H9 (cell line): ENCODE results near the gene SOHLH2. TPM values are rescaled to one million over a fixed set of nuclear protein-coding genes. Genes with fewer than 3 reads are reported as not detected.

Experiments used
- DNase-seq: peaks from one replicate; pipeline ENCODE4 v3.0.0-alpha.2; 2017
- H2AFZ ChIP-seq: one replicate; pipeline ENCODE4 v1.6.1; 2013; ENCODE audit warnings: mild to moderate bottlenecking, low read length, control low read depth, moderate library complexity
- H2AK5ac ChIP-seq: 2 replicates; pipeline ENCODE4 v1.6.1; 2013; ENCODE audit warnings: low read length, control low read depth, mixed read lengths; ENCODE audit not compliant: insufficient read length
- H2BK120ac ChIP-seq: one replicate; pipeline ENCODE4 v1.6.1; 2013; ENCODE audit warnings: low read depth, mild to moderate bottlenecking, low read length, control low read depth, inconsistent platforms; ENCODE audit not compliant: poor library complexity, severe bottlenecking
- H2BK12ac ChIP-seq: 2 replicates; pipeline ENCODE4 v1.6.1; 2013; ENCODE audit warnings: low read length, control low read depth, mixed read lengths, low read depth; ENCODE audit not compliant: insufficient read length
- H2BK15ac ChIP-seq: 2 replicates; pipeline ENCODE4 v1.6.1; 2013; ENCODE audit warnings: low read depth, low read length, control low read depth
- H2BK20ac ChIP-seq: one replicate; pipeline ENCODE4 v1.6.1; 2013; ENCODE audit warnings: low read depth, mild to moderate bottlenecking, low read length, control low read depth, inconsistent platforms; ENCODE audit not compliant: poor library complexity, severe bottlenecking
- H2BK5ac ChIP-seq: 2 replicates; pipeline ENCODE4 v1.6.1; 2013; ENCODE audit warnings: low read length, control low read depth, mixed read lengths; ENCODE audit not compliant: insufficient read length
- H3K14ac ChIP-seq: 2 replicates; pipeline ENCODE4 v1.6.1; 2013; ENCODE audit warnings: low read length, control low read depth; ENCODE audit not compliant: insufficient read depth
- H3K18ac ChIP-seq: 2 replicates; pipeline ENCODE4 v1.6.1; 2013; ENCODE audit warnings: low read depth, mild to moderate bottlenecking, mixed read lengths, low read length, control low read depth; ENCODE audit not compliant: insufficient read length
- H3K23ac ChIP-seq: 2 replicates; pipeline ENCODE4 v1.6.1; 2013; ENCODE audit warnings: low read length, control low read depth, mixed read lengths, low read depth; ENCODE audit not compliant: insufficient read length
- H3K23me2 ChIP-seq: 2 replicates; pipeline ENCODE4 v1.6.1; 2013; ENCODE audit warnings: low read depth, mild to moderate bottlenecking, mixed read lengths, low read length, control low read depth; ENCODE audit not compliant: insufficient read length, poor library complexity, severe bottlenecking
- H3K27ac ChIP-seq: 2 replicates; pipeline ENCODE4 v1.5.1; 2013; ENCODE audit warnings: low read length, control low read depth, mixed read lengths, low read depth; ENCODE audit not compliant: insufficient read length
- H3K27me3 ChIP-seq: 2 replicates; pipeline ENCODE4 v1.6.1; 2013; ENCODE audit warnings: low read length, control low read depth, inconsistent platforms; ENCODE audit not compliant: insufficient read depth
- H3K4ac ChIP-seq: 2 replicates; pipeline ENCODE4 v1.6.1; 2013; ENCODE audit warnings: low read depth, mild to moderate bottlenecking, control low read depth, inconsistent platforms, low read length, moderate library complexity
- H3K4me1 ChIP-seq: 2 replicates; pipeline ENCODE4 v1.6.1; 2013; ENCODE audit warnings: low read length, control low read depth, inconsistent platforms; ENCODE audit not compliant: insufficient read depth
- H3K4me2 ChIP-seq: 2 replicates; pipeline ENCODE4 v1.6.1; 2013; ENCODE audit warnings: low read length, control low read depth, mixed read lengths; ENCODE audit not compliant: insufficient read length, insufficient read depth
- H3K56ac ChIP-seq: 2 replicates; pipeline ENCODE4 v1.6.1; 2013; ENCODE audit warnings: low read depth, mild to moderate bottlenecking, mixed read lengths, low read length, control low read depth; ENCODE audit not compliant: insufficient read length
- H3K79me1 ChIP-seq: 2 replicates; pipeline ENCODE4 v1.6.1; 2013; ENCODE audit warnings: low read depth, mild to moderate bottlenecking, moderate library complexity, low read length, control low read depth, inconsistent platforms; ENCODE audit not compliant: insufficient read depth, poor library complexity, severe bottlenecking
- H3K79me2 ChIP-seq: 2 replicates; pipeline ENCODE4 v1.6.1; 2013; ENCODE audit warnings: low read length, control low read depth, inconsistent platforms; ENCODE audit not compliant: insufficient read depth
- H3K9ac ChIP-seq: 2 replicates; pipeline ENCODE4 v1.6.1; 2013; ENCODE audit warnings: low read length, control low read depth, mixed read lengths; ENCODE audit not compliant: insufficient read length; ENCODE audit errors: extremely low read depth
- H3K9me3 ChIP-seq: one replicate; pipeline ENCODE4 v1.6.1; 2013; ENCODE audit warnings: low read depth, low read length, inconsistent platforms; ENCODE audit not compliant: control insufficient read depth
- H3T11ph ChIP-seq: one replicate; pipeline ENCODE4 v1.6.1; 2013; ENCODE audit warnings: mild to moderate bottlenecking, low read length, control low read depth, inconsistent platforms
- H4K20me1 ChIP-seq: one replicate; pipeline ENCODE4 v1.6.1; 2013; ENCODE audit not compliant: control insufficient read depth, insufficient read length, insufficient read depth
- H4K5ac ChIP-seq: 2 replicates; pipeline ENCODE4 v1.6.1; 2013; ENCODE audit warnings: low read depth, mild to moderate bottlenecking, mixed read lengths, low read length, control low read depth; ENCODE audit not compliant: insufficient read length
- H4K8ac ChIP-seq: replicated peaks from 2 replicates; pipeline ENCODE4 v1.6.1; 2013; ENCODE audit warnings: low read length, control low read depth, mixed read lengths, low read depth; ENCODE audit not compliant: insufficient read length
- H4K91ac ChIP-seq: 2 replicates; pipeline ENCODE4 v1.6.1; 2013; ENCODE audit warnings: low read depth, mild to moderate bottlenecking, moderate library complexity, mixed read lengths, low read length, control low read depth; ENCODE audit not compliant: insufficient read length
- H3K27ac Mint-ChIP-seq, 3 experiments: 2 replicates in 2 of 3; 3 replicates in 1 of 3; pipeline ENCODE4 v1.8.0; 2020 to 2021; ENCODE audit warnings: mixed read lengths in 3 of 3, mild to moderate bottlenecking in 1 of 3, moderate library complexity in 1 of 3
- H3K27me3 Mint-ChIP-seq: 2 replicates; pipeline ENCODE4 v1.8.0; 2021; ENCODE audit warnings: low read depth, mild to moderate bottlenecking, moderate library complexity, mixed read lengths
- H3K36me3 Mint-ChIP-seq, 3 experiments: 2 replicates in 2 of 3; 3 replicates in 1 of 3; pipeline ENCODE4 v1.8.0; 2020 to 2021; ENCODE audit warnings: low read depth in 3 of 3, mixed read lengths in 3 of 3; ENCODE audit not compliant: insufficient read depth in 1 of 3
- H3K4me1 Mint-ChIP-seq, 2 experiments: 2 replicates each; pipeline ENCODE4 v1.8.0; 2020; ENCODE audit warnings: mixed read lengths in 2 of 2
- H3K4me3 Mint-ChIP-seq, 2 experiments: 2 replicates in 1 of 2; 3 replicates in 1 of 2; pipeline ENCODE4 v1.8.0; 2020 to 2021; ENCODE audit warnings: mild to moderate bottlenecking in 2 of 2, mixed read lengths in 2 of 2, moderate library complexity in 1 of 2
- H3K9me3 Mint-ChIP-seq, 2 experiments: 2 replicates in 1 of 2; 3 replicates in 1 of 2; pipeline ENCODE4 v1.8.0; 2020; ENCODE audit warnings: mild to moderate bottlenecking in 2 of 2, mixed read lengths in 2 of 2, moderate library complexity in 1 of 2
- CTCF ChIP-seq: fragments of 200-600 bp; sonication (generic); conservative IDR thresholded peaks from 3 replicates; pipeline ENCODE4 v1.8.0; 2021; ENCODE audit warnings: antibody characterized with exemption, mild to moderate bottlenecking
- WGBS: extraction: QIAGEN DNeasy Blood & Tissue Kit; methylation state at CpG from one replicate; pipeline ENCODE4 v1.1.7; 2013; ENCODE audit warnings: missing lambda C conversion rate, low lambda C conversion rate, mixed read lengths; ENCODE audit not compliant: insufficient read length; ENCODE audit errors: extremely low coverage; 5-methylcytosine and 5-hydroxymethylcytosine counted together
- total RNA-seq: library from RNA; stranded (reverse); gene quantifications from 2 replicates; pipeline ENCODE4 v1.2.1, GENCODE V29; 2021

SOHLH2 gene
- total RNA-seq, 1 experiment from 2014 or later: 1.3 TPM

GRCh38 chr13:36146511-36147269 is 67.7 kb downstream of the SOHLH2 start:
- H3K4ac ChIP-seq: no peak overlapping the region
- H4K8ac ChIP-seq: no peak overlapping the region
- no peak overlapping the region for H2AK5ac ChIP-seq
- H3K4me2 ChIP-seq: no peak overlapping the region
- H3K79me1 ChIP-seq: no peaks in the 10 kb centered on the region
- no peaks in the 10 kb centered on the region for H3K4me1 ChIP-seq
- H3K27me3 Mint-ChIP-seq: no peaks in the 10 kb centered on the region
- H4K20me1 ChIP-seq: no peaks in the 10 kb centered on the region
- no peak overlapping the region for H3K23ac ChIP-seq
- H3K9ac ChIP-seq: no peak overlapping the region
- no peak overlapping the region for H2BK12ac ChIP-seq
- H3T11ph ChIP-seq: no peak overlapping the region
- peaks cover 5 to 10% of the 10 kb centered on the region in 2 experiments for H3K4me1 Mint-ChIP-seq
- H3K23me2 ChIP-seq: no peaks in the 10 kb centered on the region
- no peaks in the 10 kb centered on the region for H3K79me2 ChIP-seq
- no peak overlapping the region for H3K27ac ChIP-seq
- peaks cover 3 to 13% of the 10 kb centered on the region in 2 experiments; a peak in 4 of 5 replicates for H3K9me3 Mint-ChIP-seq
- no peak for TF ChIP-seq CTCF
- no peak overlapping the region for H2BK20ac ChIP-seq
- H3K14ac ChIP-seq: no peak overlapping the region
- peaks cover 0 to 6% (median 0%) of the 10 kb centered on the region in 3 experiments; a peak in 3 of 7 replicates for H3K36me3 Mint-ChIP-seq
- H2BK5ac ChIP-seq: no peak overlapping the region
- H4K5ac ChIP-seq: no peak overlapping the region
- no peak overlapping the region for H4K91ac ChIP-seq
- no peak overlapping the region for H3K18ac ChIP-seq
- no peaks in the 10 kb centered on the region for H3K27me3 ChIP-seq
- H2AFZ ChIP-seq: no peak overlapping the region
- no peak overlapping the region for H3K4me3 Mint-ChIP-seq
- H3K9me3 ChIP-seq: no peaks in the 10 kb centered on the region
- no peak overlapping the region for H2BK120ac ChIP-seq
- DNase-seq: no peak
- H3K56ac ChIP-seq: no peak overlapping the region
- no peak overlapping the region for H2BK15ac ChIP-seq
- WGBS: no CpG with 5 or more reads among the region's 4 CpGs
- H3K27ac Mint-ChIP-seq: no peak overlapping the region
